Kidney glomerular epithelial cell (primary cell): ENCODE measurements around the gene SP140.
A peak's percentile ranks its signal among the peaks of the same experiment; 100 is the strongest.
"Not testable (repeated sequence)": the region's sequence is repeated elsewhere in the genome, so short reads cannot be mapped to it uniquely, and the experiment has no call there.

ENCODE experiments used
- DNase-seq: peaks from one replicate; lab custom pipeline; 2025; lab: John Stamatoyannopoulos, UW

Gene SP140

GRCh38 chr2:230225486-230225885 lies at the start of gene SP140:
TSS of gene SP140 (plus strand) at chr2:230225736. CDS start at chr2:230225845, 109 bp downstream.
- no peak for DNase-seq

- no peak for DNase-seq
Observed at GRCh38 chr2:230176996-230177395, 48.5 kb upstream of the SP140 start.

- DNase-seq: no peak
Observed at GRCh38 chr2:230178546-230179485, 46.7 kb upstream of the SP140 start.

GRCh38 chr2:230179907-230180306 lies 45.6 kb upstream of the SP140 start:
- DNase-seq: no peak

- no peak for DNase-seq
Observed at GRCh38 chr2:230181195-230181594, 44.3 kb upstream of the SP140 start.

- DNase-seq: no peak
Observed at GRCh38 chr2:230184727-230185578, 40.6 kb upstream of the SP140 start.

- DNase-seq: no peak
Observed at GRCh38 chr2:230202430-230203109, 23.0 kb upstream of the SP140 start.

GRCh38 chr2:230203110-230203676 lies 22.3 kb upstream of the SP140 start:
- DNase-seq: no peak

GRCh38 chr2:230205034-230205433 lies 20.5 kb upstream of the SP140 start:
- no peak for DNase-seq

GRCh38 chr2:230205721-230206120 lies 19.8 kb upstream of the SP140 start:
- DNase-seq: no peak

- DNase-seq: no peak
Observed at GRCh38 chr2:230208576-230208975, 17.0 kb upstream of the SP140 start.

GRCh38 chr2:230209422-230210051 lies 16.0 kb upstream of the SP140 start:
- DNase-seq: no peak

- DNase-seq: no peak
Observed at GRCh38 chr2:230216489-230216888, 9.0 kb upstream of the SP140 start.

- DNase-seq: no peak
Observed at GRCh38 chr2:230217424-230217823, 8.1 kb upstream of the SP140 start.

- no peak for DNase-seq
Observed at GRCh38 chr2:230218421-230218820, 7.1 kb upstream of the SP140 start.

GRCh38 chr2:230219419-230220331 lies 5.9 kb upstream of the SP140 start, which contains the start of gene SP110:
TSS of gene SP110 (minus strand) at chr2:230219984. CDS start at chr2:230216927, 3,057 bp downstream.
- peak; percentile 69 for DNase-seq

- peak; percentile 36 for DNase-seq
Observed at GRCh38 chr2:230220347-230220969, 5.1 kb upstream of the SP140 start.

- DNase-seq: no peak
Observed at GRCh38 chr2:230221493-230221892, 4.0 kb upstream of the SP140 start.

GRCh38 chr2:230222829-230223228 lies 2.7 kb upstream of the SP140 start:
- not testable (repeated sequence) for DNase-seq

- no peak for DNase-seq
Observed at GRCh38 chr2:230224458-230224857, 1.1 kb upstream of the SP140 start.
